ENCODE measurements around the gene LRRC73.
"Not testable (repeated sequence)": the region's sequence is repeated elsewhere in the genome, so short reads cannot be mapped to it uniquely, and the experiment has no call there.

Gene LRRC73

GRCh38 chr6:43511824-43512415 is 1.8 kb upstream of the LRRC73 start:
- no peak for DNase-seq (ENCODE audit: low spot score)

- DNase-seq (ENCODE audit: low spot score), result no peak
Observed at GRCh38 chr6:43510827-43511163, 649 bp upstream of the LRRC73 start.

GRCh38 chr6:43509142-43509983 is 783 bp downstream of the LRRC73 start:
- no peak for DNase-seq (ENCODE audit: low spot score)

- no peak for DNase-seq (ENCODE audit: low spot score)
Observed at GRCh38 chr6:43508481-43509141, 1.5 kb downstream of the LRRC73 start.

GRCh38 chr6:43506667-43507471 is 3.3 kb downstream of the LRRC73 start:
- DNase-seq (ENCODE audit: low spot score), result peak; percentile 89

- DNase-seq (ENCODE audit: low spot score), result no peak
Observed at GRCh38 chr6:43506171-43506570, 4.0 kb downstream of the LRRC73 start.

GRCh38 chr6:43505718-43506117 is 4.4 kb downstream of the LRRC73 start:
- DNase-seq (ENCODE audit: low spot score), result no peak

- no peak for DNase-seq (ENCODE audit: low spot score)
Observed at GRCh38 chr6:43504756-43505593, 5.2 kb downstream of the LRRC73 start.

- no peak for DNase-seq (ENCODE audit: low spot score)
Observed at GRCh38 chr6:43503443-43503842, 6.7 kb downstream of the LRRC73 start.

GRCh38 chr6:43502666-43503065 is 7.5 kb downstream of the LRRC73 start:
- DNase-seq (ENCODE audit: low spot score), result no peak

GRCh38 chr6:43500921-43501320 is 9.2 kb downstream of the LRRC73 start:
- no peak for DNase-seq (ENCODE audit: low spot score)

GRCh38 chr6:43499028-43499815 is 10.9 kb downstream of the LRRC73 start:
- no peak for DNase-seq (ENCODE audit: low spot score)

GRCh38 chr6:43498291-43498690 is 11.9 kb downstream of the LRRC73 start:
- DNase-seq (ENCODE audit: low spot score), result not testable (repeated sequence)

- DNase-seq (ENCODE audit: low spot score), result no peak
Observed at GRCh38 chr6:43497689-43498088, 12.5 kb downstream of the LRRC73 start.

GRCh38 chr6:43497129-43497396 is 13.1 kb downstream of the LRRC73 start:
- DNase-seq (ENCODE audit: low spot score), result no peak

GRCh38 chr6:43496370-43497128 is 13.6 kb downstream of the LRRC73 start:
- peak; percentile 82 for DNase-seq (ENCODE audit: low spot score)

- DNase-seq (ENCODE audit: low spot score), result peak; percentile 32
Observed at GRCh38 chr6:43495409-43495941, 14.7 kb downstream of the LRRC73 start.

- no peak for DNase-seq (ENCODE audit: low spot score)
Observed at GRCh38 chr6:43494766-43495165, 15.4 kb downstream of the LRRC73 start.

- DNase-seq (ENCODE audit: low spot score), result no peak
Observed at GRCh38 chr6:43494321-43494720, 15.8 kb downstream of the LRRC73 start.

GRCh38 chr6:43493833-43494232 is 16.3 kb downstream of the LRRC73 start:
- DNase-seq (ENCODE audit: low spot score), result no peak
